Measurements from ENCODE around the gene GALNTL6.

GRCh38 chr4:172953896-172954568 lies 1140.8 kb downstream of the GALNTL6 start:
- TF ChIP-seq, protein P1, sequence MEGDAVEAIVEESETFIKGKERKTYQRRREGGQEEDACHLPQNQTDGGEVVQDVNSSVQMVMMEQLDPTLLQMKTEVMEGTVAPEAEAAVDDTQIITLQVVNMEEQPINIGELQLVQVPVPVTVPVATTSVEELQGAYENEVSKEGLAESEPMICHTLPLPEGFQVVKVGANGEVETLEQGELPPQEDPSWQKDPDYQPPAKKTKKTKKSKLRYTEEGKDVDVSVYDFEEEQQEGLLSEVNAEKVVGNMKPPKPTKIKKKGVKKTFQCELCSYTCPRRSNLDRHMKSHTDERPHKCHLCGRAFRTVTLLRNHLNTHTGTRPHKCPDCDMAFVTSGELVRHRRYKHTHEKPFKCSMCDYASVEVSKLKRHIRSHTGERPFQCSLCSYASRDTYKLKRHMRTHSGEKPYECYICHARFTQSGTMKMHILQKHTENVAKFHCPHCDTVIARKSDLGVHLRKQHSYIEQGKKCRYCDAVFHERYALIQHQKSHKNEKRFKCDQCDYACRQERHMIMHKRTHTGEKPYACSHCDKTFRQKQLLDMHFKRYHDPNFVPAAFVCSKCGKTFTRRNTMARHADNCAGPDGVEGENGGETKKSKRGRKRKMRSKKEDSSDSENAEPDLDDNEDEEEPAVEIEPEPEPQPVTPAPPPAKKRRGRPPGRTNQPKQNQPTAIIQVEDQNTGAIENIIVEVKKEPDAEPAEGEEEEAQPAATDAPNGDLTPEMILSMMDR (IDR thresholded peaks at IDR 0.05; ENCODE audit: extremely low read depth in 1 of 2, insufficient read depth in 1 of 2, low read depth in 1 of 2, low read length in 2 of 2) = no peak
- no peak for TF ChIP-seq POLR2AphosphoS5 (IDR thresholded peaks at IDR 0.05; ENCODE audit: insufficient read depth, low read depth, low read length)
- no peak for TF ChIP-seq EZH2 (IDR thresholded peaks at IDR 0.05; ENCODE audit: borderline replicate concordance, low read depth, low read length, severe bottlenecking)
- no peak for TF ChIP-seq POLR2A (IDR thresholded peaks at IDR 0.05; ENCODE audit: low read depth, low read length)
- TF ChIP-seq FOS (IDR thresholded peaks at IDR 0.05; ENCODE audit: borderline replicate concordance, insufficient read depth, low read length) = no peak
- no peak for TF ChIP-seq MAX (IDR thresholded peaks at IDR 0.05; ENCODE audit: insufficient read depth, insufficient read length)
- no peak for TF ChIP-seq JUN (IDR thresholded peaks at IDR 0.05; ENCODE audit: borderline replicate concordance, insufficient read depth, insufficient read length, low read depth)
- no peak for TF ChIP-seq GATA2 (IDR thresholded peaks at IDR 0.05; ENCODE audit: insufficient read depth, insufficient read length, low read depth, low read length)

Measured in endothelial cell of umbilical vein (primary cell).